ENCODE results near the gene ICAM2. TPM values are rescaled to one million over a fixed set of nuclear protein-coding genes. Genes with fewer than 3 reads are reported as not detected.
"Not testable (repeated sequence)": the region's sequence is repeated elsewhere in the genome, so short reads cannot be mapped to it uniquely, and the experiment has no call there.

Gene ICAM2
- total RNA-seq, 2 donors from 2014 or later: 14.1 to 20.7 TPM

DNA sequence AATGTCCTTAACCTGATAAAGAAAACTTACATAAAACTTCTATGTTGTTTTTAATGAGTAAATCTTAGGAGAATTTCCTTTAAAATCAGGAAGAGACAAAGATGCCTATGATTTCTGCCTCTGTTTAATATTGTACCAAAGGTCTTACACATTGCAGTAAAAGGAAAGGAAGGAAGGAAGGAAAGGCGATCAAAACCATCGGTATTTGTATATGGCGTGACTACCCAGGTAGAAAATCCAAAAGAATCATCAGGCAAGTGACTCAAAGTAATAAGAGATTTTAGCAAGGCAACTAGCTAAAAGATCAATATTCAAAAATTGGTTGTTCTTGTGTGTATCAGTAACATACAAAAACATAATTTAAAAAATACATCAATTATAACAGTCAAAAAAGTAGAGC is 3.5 kb downstream of the ICAM2 start:
- DNase-seq (ENCODE audit: low spot score): no peak
- Mint-ChIP-seq H3K4me3 (peak overlapping the region; percentile 83), H3K36me3 (no peaks in the 10 kb centered on the region), H3K4me1 (ENCODE audit: low read depth in 2 of 2) (peaks cover 42 to 58% of the 10 kb centered on the region in 2 donors), H3K27ac (peak overlapping the region; percentile 99 to 100), H3K27me3 (no peaks in the 10 kb centered on the region), H3K9me3 (no peaks in the 10 kb centered on the region)
- ATAC-seq: no peak

- Mint-ChIP-seq H3K9me3 (no peaks in the 10 kb centered on the region), H3K4me1 (ENCODE audit: low read depth in 2 of 2) (peaks cover 41 to 55% of the 10 kb centered on the region in 2 donors), H3K36me3 (no peaks in the 10 kb centered on the region), H3K27ac (peak overlapping the region; percentile 99 to 100), H3K27me3 (no peaks in the 10 kb centered on the region), H3K4me3 (peak overlapping the region; percentile 83)
- peak; percentile 51 for DNase-seq (ENCODE audit: low spot score)
- ATAC-seq: no peak
Measured at GRCh38 chr17:64016231-64016784, 4.1 kb downstream of the ICAM2 start.

DNA sequence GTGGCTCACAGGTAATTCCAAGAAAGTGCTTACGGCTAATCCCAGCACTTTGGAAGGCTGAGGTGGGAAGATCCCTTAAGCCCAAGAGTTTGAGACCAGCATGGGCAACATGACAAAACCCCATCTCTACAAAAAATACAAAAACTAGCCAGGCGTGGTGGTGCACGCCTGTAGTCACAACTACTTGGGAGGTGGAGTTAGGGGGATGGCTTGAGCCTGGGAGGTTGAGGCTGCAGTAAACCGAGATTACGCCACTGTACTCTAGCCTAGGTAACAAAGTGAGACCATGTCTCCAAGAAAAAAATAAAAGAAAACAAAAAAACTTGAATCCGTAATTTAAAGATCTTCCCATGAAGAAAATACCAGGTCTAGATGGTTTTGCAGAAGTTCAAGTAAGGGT is 5.0 kb downstream of the ICAM2 start:
- Mint-ChIP-seq H3K27me3 (no peaks in the 10 kb centered on the region), H3K4me1 (ENCODE audit: low read depth in 2 of 2) (peaks cover 38 to 51% of the 10 kb centered on the region in 2 donors)

DNA sequence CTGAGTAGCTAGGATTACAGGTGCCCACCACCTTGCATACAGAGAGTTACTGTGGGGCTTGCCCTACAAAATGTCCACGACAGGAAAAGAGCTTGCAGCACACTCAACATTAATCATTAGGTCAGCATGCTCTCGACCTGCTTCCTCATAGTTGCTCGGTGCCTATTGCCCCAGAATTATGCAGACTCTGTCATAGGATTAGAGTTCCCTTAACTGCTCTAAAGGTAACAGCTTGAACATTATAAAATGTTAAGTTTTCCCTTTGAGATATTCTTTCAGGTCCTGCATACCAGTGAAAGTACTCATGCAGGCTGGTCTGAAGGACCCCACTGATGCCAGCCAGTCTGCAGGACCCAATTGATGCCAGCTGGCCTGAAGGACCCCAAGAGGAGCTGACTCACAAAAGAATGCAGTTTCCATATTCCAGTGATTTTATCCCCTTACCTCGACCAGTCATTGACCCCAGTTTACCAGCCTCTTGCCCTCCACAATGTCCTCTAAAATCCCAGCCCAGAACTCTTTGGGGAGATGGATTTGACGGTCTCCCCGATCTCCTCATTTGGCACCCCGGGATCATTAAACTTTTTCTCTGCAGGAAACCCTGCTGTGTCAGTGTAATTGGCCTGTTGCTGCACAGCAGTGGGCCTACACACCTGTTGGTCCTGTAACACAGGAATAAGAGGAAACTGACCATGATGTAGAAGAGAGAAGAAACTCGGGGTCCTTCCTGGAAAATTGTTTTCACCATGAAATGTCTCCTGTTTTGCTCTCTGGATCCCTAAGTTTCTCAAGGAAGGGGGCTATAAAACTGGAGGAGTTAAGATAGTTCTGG is 10.6 kb downstream of the ICAM2 start:
- Mint-ChIP-seq H3K27ac (peak overlapping the region; percentile 21 to 100), H3K36me3 (no peaks in the 10 kb centered on the region), H3K9me3 (no peaks in the 10 kb centered on the region), H3K4me3 (no peak overlapping the region), H3K4me1 (ENCODE audit: low read depth in 2 of 2) (peaks cover 35 to 38% of the 10 kb centered on the region in 2 donors), H3K27me3 (no peaks in the 10 kb centered on the region)
- DNase-seq (ENCODE audit: low spot score) (peak; percentile 32), ATAC-seq (peak in 1 of 2 donors; percentile 57)

More for the DNA sequence above, 5.0 kb downstream of the ICAM2 start:
- H3K4me3 Mint-ChIP-seq: peak overlapping the region; percentile 80
- DNase-seq (ENCODE audit: low spot score): no peak
- no peak for ATAC-seq
- H3K9me3 Mint-ChIP-seq: no peaks in the 10 kb centered on the region
- H3K27ac Mint-ChIP-seq: peak overlapping the region; percentile 99 to 100
- no peaks in the 10 kb centered on the region for H3K36me3 Mint-ChIP-seq

DNA sequence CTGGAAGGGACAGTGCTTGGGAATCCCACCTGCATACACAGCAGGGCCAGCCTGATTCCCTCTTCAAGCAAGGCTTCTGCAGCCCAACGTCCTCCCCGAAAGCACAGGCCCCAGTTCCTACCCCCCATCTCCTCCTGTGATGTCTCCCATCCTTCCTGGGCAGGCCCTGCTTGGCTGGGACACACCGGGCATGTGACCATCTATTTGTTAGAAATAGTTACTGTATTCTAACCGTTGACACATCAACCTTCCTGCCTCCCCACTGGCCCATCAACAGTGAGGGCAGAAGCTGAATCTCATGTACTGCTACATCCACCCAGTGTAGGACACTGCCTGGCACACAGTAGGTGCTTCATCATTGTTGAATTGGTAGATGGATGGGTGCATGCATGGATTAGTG is 11.6 kb downstream of the ICAM2 start:
- Mint-ChIP-seq H3K36me3 (no peaks in the 10 kb centered on the region), H3K9me3 (no peaks in the 10 kb centered on the region), H3K27ac (peak overlapping the region; percentile 21 to 100), H3K4me1 (ENCODE audit: low read depth in 2 of 2) (peaks cover 26 to 31% of the 10 kb centered on the region in 2 donors), H3K4me3 (no peak overlapping the region), H3K27me3 (no peaks in the 10 kb centered on the region)
- ATAC-seq (no peak), DNase-seq (ENCODE audit: low spot score) (peak; percentile 54)

GRCh38 chr17:64008346-64008745 is 12.1 kb downstream of the ICAM2 start:
- H3K27ac Mint-ChIP-seq: peak overlapping the region; percentile 26 to 58

DNA sequence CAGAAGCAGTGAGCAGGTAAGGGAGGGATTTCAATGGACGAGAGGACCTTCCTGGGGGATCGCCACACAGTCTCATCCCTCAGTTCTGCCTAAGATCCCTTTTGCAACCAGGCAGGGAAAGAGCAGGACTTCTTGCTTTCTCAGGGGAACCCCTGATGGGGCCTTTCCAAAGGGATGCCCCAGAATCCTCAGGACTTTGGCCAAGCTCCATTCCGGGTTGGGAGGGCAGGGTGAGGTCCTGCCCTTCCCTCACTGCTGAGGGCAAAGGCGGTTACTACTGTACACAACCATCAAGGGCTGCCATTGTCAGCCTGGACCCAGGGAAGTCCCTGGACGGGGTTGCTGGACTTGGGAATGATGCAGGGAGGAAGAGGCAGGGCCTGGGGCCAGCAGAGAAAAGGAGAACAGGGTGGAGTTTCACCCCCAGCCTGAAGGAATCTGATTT is 12.6 kb downstream of the ICAM2 start:
- Mint-ChIP-seq H3K27ac (peak overlapping the region; percentile 26 to 58), H3K36me3 (no peaks in the 10 kb centered on the region)

More at GRCh38 chr17:64008346-64008745, 12.1 kb downstream of the ICAM2 start:
- Mint-ChIP-seq H3K36me3 (no peaks in the 10 kb centered on the region), H3K4me3 (no peak overlapping the region), H3K27me3 (no peaks in the 10 kb centered on the region), H3K4me1 (ENCODE audit: low read depth in 2 of 2) (peaks cover 21 to 31% of the 10 kb centered on the region in 2 donors), H3K9me3 (no peaks in the 10 kb centered on the region)
- DNase-seq (ENCODE audit: low spot score) (no peak), ATAC-seq (no peak)

GRCh38 chr17:64007089-64007837 is 13.2 kb downstream of the ICAM2 start:
- H3K4me1 Mint-ChIP-seq (ENCODE audit: low read depth in 2 of 2): peaks cover 19 to 31% of the 10 kb centered on the region in 2 donors

More for the DNA sequence above, 12.6 kb downstream of the ICAM2 start:
- DNase-seq (ENCODE audit: low spot score) (peak; percentile 34), ATAC-seq (no peak)
- Mint-ChIP-seq H3K4me3 (no peak overlapping the region), H3K4me1 (ENCODE audit: low read depth in 2 of 2) (peaks cover 19 to 31% of the 10 kb centered on the region in 2 donors), H3K9me3 (no peaks in the 10 kb centered on the region), H3K27me3 (no peaks in the 10 kb centered on the region)

GRCh38 chr17:64006361-64007088 is 13.9 kb downstream of the ICAM2 start:
- ATAC-seq: no peak
- no peaks in the 10 kb centered on the region for H3K27me3 Mint-ChIP-seq
- H3K9me3 Mint-ChIP-seq: no peaks in the 10 kb centered on the region
- no peaks in the 10 kb centered on the region for H3K36me3 Mint-ChIP-seq
- H3K27ac Mint-ChIP-seq: no peak overlapping the region
- H3K4me3 Mint-ChIP-seq: no peak overlapping the region
- DNase-seq (ENCODE audit: low spot score): peak; percentile 53
- peaks cover 19 to 31% of the 10 kb centered on the region in 2 donors for H3K4me1 Mint-ChIP-seq (ENCODE audit: low read depth in 2 of 2)

More at GRCh38 chr17:64007089-64007837, 13.2 kb downstream of the ICAM2 start:
- peak overlapping the region; percentile 26 to 58 for H3K27ac Mint-ChIP-seq
- H3K4me3 Mint-ChIP-seq, ATAC-seq, H3K36me3 Mint-ChIP-seq, H3K27me3 Mint-ChIP-seq, H3K9me3 Mint-ChIP-seq: not testable (repeated sequence)
- peak; percentile 31 for DNase-seq (ENCODE audit: low spot score)

- Mint-ChIP-seq H3K27ac (peak overlapping the region in 1 of 2 donors; percentile 58), H3K27me3 (no peaks in the 10 kb centered on the region)
Measured at GRCh38 chr17:64005734-64006167, 14.7 kb downstream of the ICAM2 start.

DNA sequence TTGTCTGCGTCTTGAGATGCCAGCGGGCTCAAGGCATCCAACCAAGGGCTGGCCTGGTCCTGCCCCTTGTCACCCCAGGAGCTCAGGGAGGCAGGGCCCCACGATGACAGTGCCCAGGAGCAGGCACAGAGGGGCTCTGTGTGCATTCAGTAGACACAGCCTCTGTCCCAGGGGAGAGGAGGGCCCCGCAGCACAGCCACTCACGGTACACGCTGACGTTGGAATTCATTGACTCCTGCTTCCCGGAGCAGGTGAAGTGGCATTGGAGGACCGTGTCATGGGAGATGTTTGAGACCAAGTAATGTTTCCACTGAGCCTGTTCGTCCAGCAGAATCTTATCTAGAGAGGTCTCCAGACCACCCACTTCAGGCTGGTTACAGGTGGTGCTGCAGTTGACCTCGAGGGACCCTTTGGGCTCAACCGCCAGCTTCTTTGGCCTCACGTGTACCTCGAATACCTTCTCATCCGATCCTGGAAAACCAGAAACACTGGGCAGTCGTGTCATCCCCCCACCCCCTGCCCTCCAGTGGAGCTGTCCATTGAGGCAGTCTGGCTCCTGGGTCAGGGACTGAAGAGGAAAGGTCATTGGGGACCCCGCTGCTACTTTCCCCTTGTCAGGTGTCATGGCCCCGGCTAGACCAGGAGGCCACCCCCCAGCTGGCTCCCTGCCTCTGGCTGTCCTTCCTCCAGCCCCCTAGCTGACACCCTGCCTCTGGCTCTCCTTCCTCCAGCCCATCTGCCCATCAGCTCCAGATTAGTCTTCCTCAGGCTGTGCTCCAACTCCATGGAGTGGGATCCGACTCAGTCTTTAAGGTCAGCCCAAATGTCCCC is 15.3 kb downstream of the ICAM2 start:
- Mint-ChIP-seq H3K27me3 (no peaks in the 10 kb centered on the region), H3K36me3 (no peaks in the 10 kb centered on the region), H3K4me1 (ENCODE audit: low read depth in 2 of 2) (peaks cover 21 to 27% of the 10 kb centered on the region in 2 donors), H3K4me3 (no peak overlapping the region), H3K27ac (peak overlapping the region in 1 of 2 donors; percentile 58), H3K9me3 (no peaks in the 10 kb centered on the region)
- peak; percentile 57 for DNase-seq (ENCODE audit: low spot score)
- no peak for ATAC-seq

More at GRCh38 chr17:64005734-64006167, 14.7 kb downstream of the ICAM2 start:
- no peak for DNase-seq (ENCODE audit: low spot score)
- H3K4me3 Mint-ChIP-seq: no peak overlapping the region
- ATAC-seq: no peak
- no peaks in the 10 kb centered on the region for H3K9me3 Mint-ChIP-seq
- peaks cover 19 to 28% of the 10 kb centered on the region in 2 donors for H3K4me1 Mint-ChIP-seq (ENCODE audit: low read depth in 2 of 2)
- H3K36me3 Mint-ChIP-seq: no peaks in the 10 kb centered on the region

DNA sequence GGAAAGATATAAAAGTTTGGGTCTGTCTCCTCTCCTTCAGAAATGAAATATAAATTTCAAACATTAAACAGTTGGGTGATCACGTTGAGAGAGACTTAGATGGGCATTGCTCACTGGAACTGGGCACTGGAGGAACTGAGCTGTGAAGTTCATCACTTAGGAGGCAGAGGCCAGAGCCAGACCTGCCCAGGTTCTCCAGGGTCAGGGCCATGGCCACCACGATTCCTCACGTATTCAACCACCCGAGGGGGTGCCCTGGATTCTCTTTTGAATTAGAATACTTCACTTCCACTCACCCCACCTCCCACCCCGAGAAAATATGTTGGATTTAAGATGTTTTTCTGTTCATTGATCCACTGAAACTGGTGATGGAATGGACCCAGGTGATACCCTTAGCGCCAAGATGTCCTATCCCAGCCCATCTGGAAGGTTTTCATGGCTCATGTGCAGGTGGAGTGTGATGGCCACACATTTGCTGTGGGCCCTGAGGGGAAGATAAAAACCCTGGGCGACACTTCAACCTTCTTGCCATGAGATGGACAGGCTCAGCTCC is 16.1 kb downstream of the ICAM2 start:
- H3K36me3 Mint-ChIP-seq: no peaks in the 10 kb centered on the region
- no peak for ATAC-seq
- no peak overlapping the region for H3K27ac Mint-ChIP-seq
- H3K9me3 Mint-ChIP-seq: no peaks in the 10 kb centered on the region
- H3K4me3 Mint-ChIP-seq: no peak overlapping the region
- no peaks in the 10 kb centered on the region for H3K27me3 Mint-ChIP-seq
- no peak for DNase-seq (ENCODE audit: low spot score)
- peaks cover 20 to 24% of the 10 kb centered on the region in 2 donors for H3K4me1 Mint-ChIP-seq (ENCODE audit: low read depth in 2 of 2)

Data from natural killer cell treated with Interleukin-12 subunit alpha and Interleukin-12 subunit beta and Interleukin-15 and Interleukin-18, amount 100 ng/mL, for 72 hours (primary cell).